ACC112 (cell line): ENCODE data around the gene LRRFIP1.

ENCODE experiments used
- H2AFZ ChIP-seq: fragments of 200-600 bp; sonication (generic); one replicate; pipeline ENCODE4 v1.6.0; 2017; ENCODE audit warnings: antibody characterized with exemption, low read length; ENCODE audit not compliant: unreplicated experiment
- H3K27ac ChIP-seq: fragments of 200-600 bp; sonication (generic); 2 replicates; pipeline ENCODE4 v1.5.1; 2014; ENCODE audit warnings: low read depth, mild to moderate bottlenecking, antibody characterized with exemption, low read length, moderate library complexity
- H3K27me3 ChIP-seq: fragments of 200-600 bp; sonication (generic); 2 replicates; pipeline ENCODE4 v1.6.1; 2014; ENCODE audit warnings: mild to moderate bottlenecking, antibody characterized with exemption, low read length, moderate library complexity, mixed read lengths; ENCODE audit not compliant: insufficient read depth
- H3K36me3 ChIP-seq: fragments of 200-600 bp; sonication (generic); 2 replicates; pipeline ENCODE4 v1.6.1; 2016; ENCODE audit warnings: mild to moderate bottlenecking, antibody characterized with exemption, low read length, moderate library complexity, mixed read lengths; ENCODE audit not compliant: insufficient read depth
- H3K4me1 ChIP-seq: fragments of 200-600 bp; sonication (generic); one replicate; pipeline ENCODE4 v1.6.1; 2016; ENCODE audit warnings: low read length, mixed read lengths; ENCODE audit not compliant: insufficient read depth, unreplicated experiment, control insufficient read depth
- H3K4me3 ChIP-seq: fragments of 200-600 bp; sonication (generic); 2 replicates; pipeline ENCODE4 v1.5.1; 2014; ENCODE audit warnings: mild to moderate bottlenecking, low read depth, low read length
- H3K79me2 ChIP-seq: fragments of 200-600 bp; sonication (generic); one replicate; pipeline ENCODE4 v1.6.0; 2016; ENCODE audit warnings: low read length; ENCODE audit not compliant: control insufficient read depth, unreplicated experiment, insufficient read depth

The LRRFIP1 gene

GRCh38 chr2:237627441-237628246 lies at the start of gene LRRFIP1:
Gene LRRFIP1 (plus strand): TSS chr2:237627587. CDS start chr2:237627645, 58 bp downstream.
- peaks cover 11% of the 10 kb centered on the region for H3K79me2 ChIP-seq
- H3K27ac ChIP-seq: no peak within 1 kb of the TSS
- no peaks in the 10 kb centered on the region for H3K27me3 ChIP-seq
- peaks cover 12% of the 10 kb centered on the region for H3K4me1 ChIP-seq
- peak within 1 kb of the TSS; percentile 94 for H3K4me3 ChIP-seq
- no peaks in the 10 kb centered on the region; the same call in 1 of the 2 replicates for H3K36me3 ChIP-seq
- peak within 1 kb of the TSS; percentile 21 for H2AFZ ChIP-seq

GRCh38 chr2:237577956-237578870 lies 49.2 kb upstream of the LRRFIP1 start:
- no peak overlapping the region for H3K4me3 ChIP-seq
- H3K36me3 ChIP-seq: no peaks in the 10 kb centered on the region
- no peak overlapping the region for H2AFZ ChIP-seq
- no peak overlapping the region for H3K27ac ChIP-seq
- H3K4me1 ChIP-seq: no peaks in the 10 kb centered on the region
- no peaks in the 10 kb centered on the region for H3K27me3 ChIP-seq
- H3K79me2 ChIP-seq: no peaks in the 10 kb centered on the region

GRCh38 chr2:237581326-237581725 lies 46.1 kb upstream of the LRRFIP1 start:
- no peak overlapping the region for H2AFZ ChIP-seq
- no peaks in the 10 kb centered on the region for H3K27me3 ChIP-seq
- no peak overlapping the region for H3K27ac ChIP-seq
- no peaks in the 10 kb centered on the region for H3K4me1 ChIP-seq
- no peaks in the 10 kb centered on the region for H3K36me3 ChIP-seq
- H3K4me3 ChIP-seq: peak overlapping the region; percentile 44; the same call in 1 of the 2 replicates
- H3K79me2 ChIP-seq: no peaks in the 10 kb centered on the region

- Histone ChIP-seq H2AFZ (peak overlapping the region; percentile 67), H3K27me3 (no peaks in the 10 kb centered on the region; the same call in 1 of the 2 replicates), H3K27ac (no peak overlapping the region), H3K36me3 (no peaks in the 10 kb centered on the region), H3K4me3 (peak overlapping the region; percentile 44; the same call in 1 of the 2 replicates), H3K79me2 (no peaks in the 10 kb centered on the region), H3K4me1 (no peaks in the 10 kb centered on the region)
These were observed 45.3 kb upstream of the LRRFIP1 start for GRCh38 chr2:237581751-237582746.

GRCh38 chr2:237583385-237584295 lies 43.7 kb upstream of the LRRFIP1 start:
- H3K27ac ChIP-seq: no peak overlapping the region
- no peaks in the 10 kb centered on the region; the same call in 1 of the 2 replicates for H3K27me3 ChIP-seq
- H2AFZ ChIP-seq: no peak overlapping the region
- no peaks in the 10 kb centered on the region for H3K36me3 ChIP-seq
- H3K4me1 ChIP-seq: no peaks in the 10 kb centered on the region
- no peaks in the 10 kb centered on the region for H3K79me2 ChIP-seq
- no peak overlapping the region for H3K4me3 ChIP-seq

GRCh38 chr2:237585590-237586221 lies 41.7 kb upstream of the LRRFIP1 start:
- H3K79me2 ChIP-seq: no peaks in the 10 kb centered on the region
- peaks cover 7% of the 10 kb centered on the region for H3K4me1 ChIP-seq
- no peak overlapping the region for H3K27ac ChIP-seq

GRCh38 chr2:237588044-237588696 lies 39.2 kb upstream of the LRRFIP1 start:
- Histone ChIP-seq H3K27me3 (no peaks in the 10 kb centered on the region; the same call in 1 of the 2 replicates), H3K4me1 (peaks cover 10% of the 10 kb centered on the region), H3K79me2 (no peaks in the 10 kb centered on the region), H3K36me3 (no peaks in the 10 kb centered on the region), H3K27ac (no peak overlapping the region), H2AFZ (no peak overlapping the region), H3K4me3 (no peak overlapping the region)

More at GRCh38 chr2:237585590-237586221, 41.7 kb upstream of the LRRFIP1 start:
- Histone ChIP-seq H3K4me3 (no peak overlapping the region), H3K27me3 (no peaks in the 10 kb centered on the region; the same call in 1 of the 2 replicates), H3K36me3 (no peaks in the 10 kb centered on the region), H2AFZ (no peak overlapping the region)

GRCh38 chr2:237590272-237591140 lies 36.9 kb upstream of the LRRFIP1 start, which contains the start of gene RAB17:
Gene RAB17 (minus strand): TSS chr2:237590734. CDS start chr2:237586154, 4,580 bp downstream.
- no peak within 1 kb of the TSS for H3K27ac ChIP-seq
- no peak within 1 kb of the TSS for H3K4me3 ChIP-seq
- H3K4me1 ChIP-seq: peaks cover 10% of the 10 kb centered on the region
- no peaks in the 10 kb centered on the region; the same call in 1 of the 2 replicates for H3K27me3 ChIP-seq
- H3K36me3 ChIP-seq: no peaks in the 10 kb centered on the region
- H2AFZ ChIP-seq: no peak within 1 kb of the TSS
- no peaks in the 10 kb centered on the region for H3K79me2 ChIP-seq
